Right atrium auricular region (tissue), 2 donors: ENCODE data around the gene CTAG2. TPM values are rescaled to one million over a fixed set of nuclear protein-coding genes. Genes with fewer than 3 reads are reported as not detected.
"Not testable (repeated sequence)": the region's sequence is repeated elsewhere in the genome, so short reads cannot be mapped to it uniquely, and the experiment has no call there.

Experiments
- DNase-seq: peaks from one replicate; pipeline ENCODE4 v3.0.0-alpha.2; 2019; ENCODE audit warnings: low spot score
- H3K27ac ChIP-seq, 2 donors: fragments of 200-600 bp; sonication (generic); 1 replicate in 1 of 2; 2 replicates in 1 of 2; pipeline ENCODE4 v1.5.1; 2016 to 2019
- H3K27me3 ChIP-seq, 2 donors: fragments of 200-600 bp; sonication (generic); one replicate each; pipeline versions ENCODE4 v1.5.1 to v1.6.0; 2017 to 2019
- H3K36me3 ChIP-seq: fragments of 200-600 bp; sonication (generic); one replicate; pipeline ENCODE4 v1.5.1; 2016
- H3K4me1 ChIP-seq, 2 donors: fragments of 200-600 bp; sonication (generic); one replicate each; pipeline versions ENCODE4 v1.5.1 to v1.6.0; 2017 to 2019
- H3K4me3 ChIP-seq, 2 donors: fragments of 200-600 bp; sonication (generic); 1 replicate in 1 of 2; 2 replicates in 1 of 2; pipeline ENCODE4 v1.5.1; 2017 to 2019; ENCODE audit warnings: mild to moderate bottlenecking in 1 of 2, moderate library complexity in 1 of 2
- H3K9me3 ChIP-seq, 2 donors: fragments of 200-600 bp; sonication (generic); one replicate each; pipeline ENCODE4 v1.5.1; 2019
- total RNA-seq, 2 donors: library from RNA; depleted of rRNA; stranded (reverse); fragments of >200 nt; gene quantifications; one replicate each; pipeline ENCODE4 v1.1.0, GENCODE V29; 2016
- TF ChIP-seq, protein P1 (sequence below), 2 donors: fragments of 200-600 bp; sonication (generic); IDR thresholded peaks; one replicate each; pipeline ENCODE4 v1.5.1; 2019; ENCODE audit warnings: antibody characterized with exemption in 2 of 2

Gene CTAG2
- total RNA-seq, 2 donors from 2014 or later, result not detected

DNA sequence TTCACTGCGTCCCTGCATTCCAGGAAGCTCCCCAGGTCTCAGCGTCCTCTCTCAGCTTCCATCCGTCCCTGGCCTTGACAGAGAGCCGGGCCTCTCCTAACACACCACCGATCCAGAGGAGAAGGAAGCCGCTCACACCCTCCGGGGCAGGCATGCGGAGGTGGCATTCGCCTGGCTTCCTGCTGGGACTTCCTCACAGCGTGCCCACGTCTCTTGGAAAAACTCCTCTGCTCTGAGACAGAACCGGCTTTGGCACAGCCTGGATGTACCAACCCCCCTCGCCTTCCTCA lies 3.2 kb downstream of the CTAG2 start:
- Histone ChIP-seq H3K27me3 (no peaks in the 10 kb centered on the region), H3K36me3 (no peaks in the 10 kb centered on the region), H3K4me1 (no peaks in the 10 kb centered on the region), H3K27ac (no peak overlapping the region), H3K4me3 (no peak overlapping the region), H3K9me3 (no peaks in the 10 kb centered on the region)
- DNase-seq, result no peak
- TF ChIP-seq, protein P1, sequence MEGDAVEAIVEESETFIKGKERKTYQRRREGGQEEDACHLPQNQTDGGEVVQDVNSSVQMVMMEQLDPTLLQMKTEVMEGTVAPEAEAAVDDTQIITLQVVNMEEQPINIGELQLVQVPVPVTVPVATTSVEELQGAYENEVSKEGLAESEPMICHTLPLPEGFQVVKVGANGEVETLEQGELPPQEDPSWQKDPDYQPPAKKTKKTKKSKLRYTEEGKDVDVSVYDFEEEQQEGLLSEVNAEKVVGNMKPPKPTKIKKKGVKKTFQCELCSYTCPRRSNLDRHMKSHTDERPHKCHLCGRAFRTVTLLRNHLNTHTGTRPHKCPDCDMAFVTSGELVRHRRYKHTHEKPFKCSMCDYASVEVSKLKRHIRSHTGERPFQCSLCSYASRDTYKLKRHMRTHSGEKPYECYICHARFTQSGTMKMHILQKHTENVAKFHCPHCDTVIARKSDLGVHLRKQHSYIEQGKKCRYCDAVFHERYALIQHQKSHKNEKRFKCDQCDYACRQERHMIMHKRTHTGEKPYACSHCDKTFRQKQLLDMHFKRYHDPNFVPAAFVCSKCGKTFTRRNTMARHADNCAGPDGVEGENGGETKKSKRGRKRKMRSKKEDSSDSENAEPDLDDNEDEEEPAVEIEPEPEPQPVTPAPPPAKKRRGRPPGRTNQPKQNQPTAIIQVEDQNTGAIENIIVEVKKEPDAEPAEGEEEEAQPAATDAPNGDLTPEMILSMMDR (IDR thresholded peaks at IDR 0.05), result no peak

DNA sequence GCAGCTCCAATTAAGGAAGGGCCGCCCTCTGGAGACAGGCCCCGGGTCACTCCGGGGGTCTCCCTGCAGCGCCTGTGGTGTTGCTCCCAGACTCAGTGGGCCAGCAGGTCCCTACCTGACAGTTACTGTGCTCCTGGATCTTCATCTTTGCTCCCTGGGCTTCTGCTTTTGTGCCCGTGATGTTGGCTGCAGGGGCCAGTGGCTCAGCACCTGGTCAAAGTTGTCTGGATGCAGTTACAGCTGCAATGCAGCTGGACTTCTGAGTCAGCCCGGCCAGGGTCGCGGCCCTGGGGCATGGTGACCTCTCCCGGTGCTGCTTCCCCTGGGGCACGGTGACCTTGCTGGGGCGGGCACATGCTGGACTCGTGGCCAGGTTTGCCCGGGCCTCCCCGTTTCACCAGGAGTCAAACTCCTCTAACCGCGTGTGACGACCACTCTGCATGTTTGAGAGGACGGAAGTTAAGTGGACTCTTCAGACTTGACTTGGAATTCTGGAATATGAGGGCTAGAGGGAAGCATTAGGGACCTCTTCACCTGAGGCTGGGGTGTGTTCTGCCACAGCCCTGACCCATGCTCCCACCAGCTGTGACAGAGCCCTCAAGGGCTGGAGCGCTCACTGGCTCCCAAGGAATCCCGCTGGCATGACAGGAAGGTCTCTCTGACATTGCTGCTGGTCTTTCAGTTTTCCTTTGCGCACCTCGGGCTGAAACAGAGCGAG lies 3.7 kb downstream of the CTAG2 start:
- Histone ChIP-seq H3K36me3 (no peaks in the 10 kb centered on the region), H3K4me3 (no peak overlapping the region), H3K4me1 (no peaks in the 10 kb centered on the region), H3K27me3 (no peaks in the 10 kb centered on the region), H3K9me3 (no peaks in the 10 kb centered on the region), H3K27ac (no peak overlapping the region)
- DNase-seq, result no peak
- TF ChIP-seq, protein P1 (IDR thresholded peaks at IDR 0.05), result no peak

- no peak for DNase-seq
- TF ChIP-seq, protein P1 (IDR thresholded peaks at IDR 0.05), result no peak
- Histone ChIP-seq H3K4me3 (no peak overlapping the region), H3K9me3 (no peaks in the 10 kb centered on the region), H3K36me3 (no peaks in the 10 kb centered on the region), H3K27ac (no peak overlapping the region), H3K4me1 (no peaks in the 10 kb centered on the region), H3K27me3 (no peaks in the 10 kb centered on the region)
These were observed 4.4 kb downstream of the CTAG2 start for GRCh38 chrX:154648931-154649330.

- H3K36me3 ChIP-seq, H3K9me3 ChIP-seq, H3K4me3 ChIP-seq, H3K27ac ChIP-seq, H3K27me3 ChIP-seq, H3K4me1 ChIP-seq, DNase-seq: not testable (repeated sequence)
These were observed 7.5 kb downstream of the CTAG2 start for GRCh38 chrX:154645745-154646378.

DNA sequence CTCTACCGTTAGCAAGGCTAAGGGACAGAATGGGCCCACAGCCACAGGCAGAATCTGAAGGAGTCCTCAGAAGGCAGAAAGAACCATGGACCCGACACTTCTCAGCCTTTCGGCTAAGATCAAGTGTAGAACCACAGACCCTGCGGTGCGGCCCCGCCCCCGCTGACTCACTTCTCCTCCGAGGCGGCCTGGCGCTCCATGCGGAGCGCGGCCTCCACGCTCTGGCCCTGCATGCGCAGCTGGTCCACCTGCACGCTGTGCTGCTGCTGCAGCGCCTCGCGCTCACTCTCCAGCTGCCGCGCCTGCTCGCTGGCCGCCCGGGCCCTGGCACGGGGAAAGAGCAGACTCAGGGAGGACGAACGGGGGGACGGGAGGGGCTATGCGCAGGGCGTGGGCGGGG lies 9.7 kb downstream of the CTAG2 start:
- H3K27ac ChIP-seq, H3K36me3 ChIP-seq, H3K27me3 ChIP-seq, H3K9me3 ChIP-seq, H3K4me3 ChIP-seq, DNase-seq, H3K4me1 ChIP-seq: not testable (repeated sequence)

GRCh38 chrX:154641740-154642139 lies 11.6 kb downstream of the CTAG2 start:
- not testable (repeated sequence) for H3K27ac ChIP-seq, H3K4me3 ChIP-seq, H3K9me3 ChIP-seq, H3K36me3 ChIP-seq, H3K4me1 ChIP-seq, DNase-seq, H3K27me3 ChIP-seq

- H3K4me3 ChIP-seq, H3K27me3 ChIP-seq, H3K36me3 ChIP-seq, H3K9me3 ChIP-seq, DNase-seq, H3K4me1 ChIP-seq, H3K27ac ChIP-seq: not testable (repeated sequence)
These were observed 19.7 kb downstream of the CTAG2 start for GRCh38 chrX:154633661-154634060.

DNA sequence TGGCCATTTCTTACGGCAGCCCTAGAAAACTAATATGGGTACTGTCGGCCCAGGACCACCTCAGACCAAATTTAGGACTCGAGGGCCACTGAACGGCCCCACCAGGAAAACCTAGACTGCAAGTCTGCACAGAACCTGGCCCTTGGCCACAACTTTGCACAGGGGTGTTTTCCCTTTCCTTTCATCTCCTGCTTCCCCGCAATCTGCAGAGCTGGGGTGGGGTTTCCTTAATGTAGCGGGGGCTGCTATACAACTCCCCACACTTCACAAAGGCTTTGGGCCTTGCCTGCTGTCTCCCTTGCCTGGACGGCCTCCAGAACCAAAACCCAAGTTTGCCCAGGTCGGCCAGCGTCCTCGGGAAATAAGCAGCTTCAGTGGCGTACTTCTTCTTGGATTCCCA lies 22.4 kb downstream of the CTAG2 start:
- H3K27me3 ChIP-seq, DNase-seq, H3K27ac ChIP-seq, H3K9me3 ChIP-seq, H3K4me1 ChIP-seq, H3K36me3 ChIP-seq, H3K4me3 ChIP-seq: not testable (repeated sequence)

- not testable (repeated sequence) for H3K9me3 ChIP-seq, H3K4me1 ChIP-seq, H3K36me3 ChIP-seq, DNase-seq, H3K4me3 ChIP-seq, H3K27ac ChIP-seq, H3K27me3 ChIP-seq
These were observed 24.4 kb downstream of the CTAG2 start for GRCh38 chrX:154628960-154629359.

GRCh38 chrX:154620767-154621414 lies 32.5 kb downstream of the CTAG2 start:
- DNase-seq, H3K4me1 ChIP-seq, H3K9me3 ChIP-seq, H3K27me3 ChIP-seq, H3K27ac ChIP-seq, H3K4me3 ChIP-seq, H3K36me3 ChIP-seq: not testable (repeated sequence)

DNA sequence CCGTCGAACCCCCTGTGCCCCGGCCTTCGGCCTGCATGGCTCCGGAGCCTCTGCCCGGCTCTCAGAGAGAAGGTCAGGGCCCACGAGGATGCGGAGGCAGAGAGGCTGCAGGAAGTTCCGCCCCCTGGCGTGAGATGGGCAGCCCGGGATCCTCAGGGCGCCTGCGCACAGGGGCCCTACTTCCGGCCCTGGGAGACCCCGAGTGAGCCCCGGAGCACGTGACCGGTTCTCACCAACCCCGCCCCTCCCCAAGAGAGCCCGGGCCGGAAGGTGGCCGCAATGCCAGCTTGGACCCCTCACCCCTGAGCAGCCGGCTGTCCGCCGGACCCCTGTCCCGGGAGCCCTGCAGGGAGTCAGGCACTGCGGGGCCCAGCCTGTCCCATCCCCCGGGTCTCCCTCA lies 34.2 kb downstream of the CTAG2 start, which contains the start of gene CTAG1B:
Gene CTAG1B (minus strand): TSS at position 101 of the 400 bp plus-strand sequence. CDS start 64 bp downstream, at position 37.
- H3K4me1 ChIP-seq, H3K9me3 ChIP-seq, H3K4me3 ChIP-seq, H3K27ac ChIP-seq, H3K36me3 ChIP-seq, H3K27me3 ChIP-seq, DNase-seq: not testable (repeated sequence)

DNA sequence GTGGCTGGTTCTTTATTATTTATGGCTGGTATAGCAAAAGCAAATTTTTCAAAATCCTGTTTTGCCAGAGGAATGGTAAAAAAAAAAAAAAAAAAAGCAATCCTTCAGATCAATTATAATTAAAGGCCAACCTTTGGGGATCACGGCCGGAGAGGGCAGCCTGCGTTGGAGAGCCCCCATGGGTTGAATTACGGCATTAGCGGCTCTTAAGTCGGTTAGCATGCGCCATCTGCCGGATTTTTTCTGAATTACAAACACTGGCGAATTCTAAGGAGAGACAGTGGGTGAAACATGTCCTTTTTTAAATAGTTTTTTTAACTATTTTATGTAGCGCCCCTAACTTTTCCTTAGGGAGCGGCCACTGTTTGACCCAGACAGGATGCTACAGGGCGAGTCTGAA lies 39.8 kb downstream of the CTAG2 start:
- not testable (repeated sequence) for H3K36me3 ChIP-seq, H3K27ac ChIP-seq, H3K9me3 ChIP-seq, H3K27me3 ChIP-seq, DNase-seq, H3K4me1 ChIP-seq, H3K4me3 ChIP-seq
